GM12873 (cell line): ENCODE results near the gene SAXO1.

ENCODE experiments used
- CTCF ChIP-seq: IDR thresholded peaks from 2 replicates; pipeline ENCODE4 v1.5.1; 2012; ENCODE audit warnings: low read depth, mild to moderate bottlenecking, moderate library complexity, low read length, control low read depth; ENCODE audit not compliant: insufficient read depth; ENCODE audit errors: missing control alignments

The SAXO1 gene

GRCh38 chr9:18969128-18969527, 63.9 kb downstream of the SAXO1 start:
- TF ChIP-seq CTCF: no peak

DNA sequence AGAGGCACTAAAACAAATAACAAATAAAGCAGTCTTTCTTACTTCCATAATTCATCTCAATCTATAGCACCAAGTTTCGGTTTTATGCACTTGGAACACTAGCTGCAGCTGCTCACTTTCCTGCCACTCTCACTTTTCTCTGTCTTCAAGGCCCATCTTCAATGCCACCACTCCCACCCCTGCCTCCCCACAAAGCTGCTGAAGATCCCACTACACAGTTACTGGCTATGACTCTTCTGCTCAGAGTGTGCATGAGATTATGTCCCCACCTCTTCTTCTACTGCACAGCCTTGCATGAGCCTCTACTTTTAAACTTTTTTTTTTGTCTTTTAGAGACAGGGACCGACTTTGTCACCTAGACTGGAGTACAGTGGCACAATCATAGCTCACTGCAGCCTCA, 77.4 kb downstream of the SAXO1 start:
- no peak for TF ChIP-seq CTCF

GRCh38 chr9:18951936-18952335, 81.1 kb downstream of the SAXO1 start:
- TF ChIP-seq CTCF: no peak

DNA sequence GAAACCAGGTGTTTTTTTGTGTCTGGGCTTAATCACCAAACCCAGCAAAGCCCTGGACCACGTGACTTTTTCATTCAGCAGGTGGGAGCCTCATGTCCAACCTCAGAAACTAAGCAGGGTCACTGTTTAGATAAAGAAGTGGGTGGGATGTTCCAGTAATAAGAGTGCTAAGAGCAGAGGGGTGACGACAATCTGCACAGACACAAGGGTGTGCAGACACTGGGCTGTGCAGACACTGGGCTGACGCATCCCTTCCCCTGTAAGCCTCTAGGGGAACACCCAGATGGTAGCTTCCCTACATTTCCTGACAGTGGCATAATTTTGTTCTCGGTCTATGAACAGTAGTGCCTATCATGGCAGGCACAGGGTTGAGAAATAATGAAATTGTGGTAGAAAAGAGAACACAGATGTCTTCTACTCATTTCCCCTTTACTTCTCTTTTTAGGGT, 85.1 kb downstream of the SAXO1 start:
- peak; percentile 13 for TF ChIP-seq CTCF

DNA sequence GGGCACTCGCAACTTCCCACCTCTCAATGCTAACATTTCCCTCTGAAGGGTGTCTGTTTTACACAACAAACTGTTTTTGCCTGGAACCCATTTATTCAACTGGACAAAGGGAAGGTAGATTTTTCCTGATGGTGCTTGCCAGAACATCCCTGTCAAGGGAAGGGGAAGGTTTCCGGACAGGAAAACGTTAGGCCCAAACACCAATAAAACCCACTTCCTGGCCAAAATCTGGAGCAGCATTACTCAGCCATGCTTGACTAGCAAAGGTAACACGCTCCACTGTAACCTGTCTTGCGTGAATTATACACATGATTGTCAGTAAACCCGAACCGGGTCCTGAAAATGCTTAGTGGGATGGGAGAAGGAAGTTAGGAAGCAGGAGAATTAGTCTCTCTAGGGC, 90.2 kb downstream of the SAXO1 start:
- TF ChIP-seq CTCF: no peak

DNA sequence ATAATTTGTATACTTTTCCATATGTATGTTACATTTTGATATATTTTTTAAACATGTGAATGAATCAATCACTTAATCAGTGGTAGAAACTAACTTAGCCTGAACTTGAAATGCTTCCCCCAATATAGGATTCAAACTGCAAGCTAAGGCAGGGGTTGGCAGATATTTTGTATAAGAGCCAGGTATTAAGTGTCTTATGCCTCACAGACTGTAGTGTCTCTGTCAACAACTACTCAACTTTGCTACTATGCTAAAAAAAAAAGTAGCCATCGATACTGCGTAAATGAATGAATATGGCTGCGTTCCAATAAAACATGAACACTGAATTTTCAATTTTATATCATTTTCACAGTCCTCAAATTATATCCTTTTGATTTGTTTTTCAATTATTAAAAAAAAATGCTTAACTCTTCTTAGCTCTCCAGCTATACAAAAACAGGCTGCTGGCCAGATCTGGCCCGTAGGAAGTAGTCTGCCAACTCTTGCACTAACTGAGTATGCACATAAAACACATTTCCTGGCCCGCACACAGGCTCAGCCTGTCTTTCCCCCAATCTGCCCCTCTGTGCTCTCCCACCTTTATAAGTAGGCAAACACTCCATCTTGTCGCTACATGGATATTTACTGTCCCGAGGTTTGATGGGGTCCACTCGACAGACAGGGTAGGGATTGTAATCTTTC, 91.8 kb downstream of the SAXO1 start:
- TF ChIP-seq CTCF: no peak

DNA sequence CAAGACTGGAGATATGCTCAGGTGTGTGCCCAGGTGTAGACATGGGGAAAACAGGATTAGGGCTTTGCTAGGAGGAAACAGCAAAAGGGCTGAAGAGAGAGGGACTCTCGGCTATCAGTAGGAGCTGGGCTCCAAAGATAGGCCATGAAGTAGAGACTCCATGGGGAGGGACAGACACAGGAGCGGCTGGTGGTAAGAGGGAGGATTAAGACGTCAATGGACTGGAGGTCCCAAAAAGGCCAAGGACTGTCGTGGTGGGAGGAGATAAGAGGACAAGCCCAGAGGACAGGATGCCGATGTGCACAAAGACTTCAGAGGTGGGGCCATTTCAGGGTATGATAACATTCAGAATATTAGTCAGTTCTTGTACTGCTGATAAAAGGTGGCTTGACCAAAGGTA, 93.1 kb downstream of the SAXO1 start:
- TF ChIP-seq CTCF: no peak
